Stimulated activated CD4-positive, alpha-beta T cell treated with anti-CD3 and anti-CD28 coated beads, Interleukin-4, amount 100 ng/mL, for 1 hour (primary cell): ENCODE data around the gene OR10G8.

Experiments used
- DNase-seq: peaks from one replicate; pipeline ENCODE4 v3.0.0-alpha.2; 2020

The OR10G8 gene

GRCh38 chr11:124079631-124080326 is 53.2 kb downstream of the OR10G8 start:
- DNase-seq: no peak
